ENCODE data around the gene EHMT1. TPM values are rescaled to one million over a fixed set of nuclear protein-coding genes. Genes with fewer than 3 reads are reported as not detected.

The EHMT1 gene
- total and polyA plus RNA-seq, 2 of the 8 experiments (the other 6 are each of a cell fraction or from before 2014, with no cell fraction given), result 95.7 to 163 TPM

GRCh38 chr9:137638680-137639079, 19.9 kb downstream of the EHMT1 start (continued):
- TF ChIP-seq NANOG (IDR thresholded peaks at IDR 0.05; ENCODE audit: insufficient read depth, low read depth, low read length, poor library complexity, severe bottlenecking) (no peak), RFX5 (IDR thresholded peaks at IDR 0.05; ENCODE audit: borderline replicate concordance, low read depth, low read length) (no peak)

Data from H1 (cell line).